Measurements from ENCODE around the gene PDLIM5.

Gene PDLIM5

DNA sequence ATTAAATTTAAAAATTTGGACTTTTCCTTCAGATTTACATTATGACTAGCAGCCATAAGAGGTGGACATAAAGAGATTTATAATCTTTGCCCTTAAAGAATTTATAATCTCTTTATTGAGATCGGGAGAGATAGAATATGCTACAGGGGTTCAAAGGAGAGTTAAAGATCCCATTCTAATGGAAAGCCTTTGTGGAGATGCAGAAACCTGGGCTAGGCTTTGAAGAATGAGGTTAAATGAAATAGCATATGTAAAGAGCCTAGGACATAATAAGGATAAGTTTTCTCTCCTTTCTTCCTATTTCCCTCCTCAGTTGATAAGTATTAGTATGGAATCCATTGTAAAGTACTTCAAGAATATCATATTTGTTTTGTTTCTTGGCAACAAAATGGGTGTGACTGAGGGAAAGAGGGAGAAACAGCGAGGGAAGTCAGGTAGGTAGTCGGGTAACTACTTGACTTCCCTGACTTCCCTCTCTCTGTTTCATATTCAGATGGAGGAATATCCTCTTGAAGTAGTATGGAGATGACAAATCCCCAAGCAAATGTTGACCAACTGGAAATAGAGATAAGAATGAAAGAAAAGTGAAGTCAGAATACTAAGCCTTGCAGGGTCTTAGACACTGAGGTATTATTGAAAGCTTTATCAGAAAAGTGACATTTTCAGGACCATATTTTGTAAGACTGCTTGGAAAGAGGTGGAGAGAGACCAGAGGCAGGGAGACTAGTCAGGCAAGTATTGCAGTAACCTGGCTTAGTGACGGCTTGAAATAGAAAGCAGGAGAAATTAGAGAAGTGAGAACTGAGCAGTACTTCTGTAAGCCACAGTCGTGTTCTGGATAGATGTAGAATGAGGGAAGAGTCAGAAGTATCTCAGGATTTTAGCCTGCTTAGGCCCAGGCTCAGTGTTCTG, 82.9 kb downstream of the PDLIM5 start:
- TF ChIP-seq, protein P1, sequence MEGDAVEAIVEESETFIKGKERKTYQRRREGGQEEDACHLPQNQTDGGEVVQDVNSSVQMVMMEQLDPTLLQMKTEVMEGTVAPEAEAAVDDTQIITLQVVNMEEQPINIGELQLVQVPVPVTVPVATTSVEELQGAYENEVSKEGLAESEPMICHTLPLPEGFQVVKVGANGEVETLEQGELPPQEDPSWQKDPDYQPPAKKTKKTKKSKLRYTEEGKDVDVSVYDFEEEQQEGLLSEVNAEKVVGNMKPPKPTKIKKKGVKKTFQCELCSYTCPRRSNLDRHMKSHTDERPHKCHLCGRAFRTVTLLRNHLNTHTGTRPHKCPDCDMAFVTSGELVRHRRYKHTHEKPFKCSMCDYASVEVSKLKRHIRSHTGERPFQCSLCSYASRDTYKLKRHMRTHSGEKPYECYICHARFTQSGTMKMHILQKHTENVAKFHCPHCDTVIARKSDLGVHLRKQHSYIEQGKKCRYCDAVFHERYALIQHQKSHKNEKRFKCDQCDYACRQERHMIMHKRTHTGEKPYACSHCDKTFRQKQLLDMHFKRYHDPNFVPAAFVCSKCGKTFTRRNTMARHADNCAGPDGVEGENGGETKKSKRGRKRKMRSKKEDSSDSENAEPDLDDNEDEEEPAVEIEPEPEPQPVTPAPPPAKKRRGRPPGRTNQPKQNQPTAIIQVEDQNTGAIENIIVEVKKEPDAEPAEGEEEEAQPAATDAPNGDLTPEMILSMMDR (IDR thresholded peaks at IDR 0.05; ENCODE audit: low read depth, low read length): no peak
- H3K4me3 ChIP-seq (ENCODE audit: low read depth, low read length): no peak overlapping the region

DNA sequence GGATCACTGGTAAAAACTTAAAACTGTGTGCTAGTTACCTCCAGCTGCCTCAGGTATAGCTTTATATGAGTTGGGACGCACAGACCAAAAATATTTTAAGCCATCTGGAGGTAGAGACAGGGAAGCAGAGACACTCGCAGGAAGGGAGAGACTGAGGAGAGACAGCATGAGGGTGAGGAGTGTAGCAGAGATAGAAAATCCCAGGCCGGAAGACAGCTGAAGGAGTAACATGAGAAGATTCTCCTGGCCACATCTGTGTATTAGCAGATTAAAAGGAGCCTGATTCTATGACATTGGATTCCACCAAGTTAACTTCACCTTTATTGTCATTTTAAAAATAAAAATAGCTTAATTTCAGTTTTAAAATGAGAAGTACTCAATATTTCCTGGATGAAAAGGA, 84.3 kb downstream of the PDLIM5 start:
- TF ChIP-seq, protein P1 (IDR thresholded peaks at IDR 0.05; ENCODE audit: low read depth, low read length): no peak
- no peak overlapping the region for H3K4me3 ChIP-seq (ENCODE audit: low read depth, low read length)

DNA sequence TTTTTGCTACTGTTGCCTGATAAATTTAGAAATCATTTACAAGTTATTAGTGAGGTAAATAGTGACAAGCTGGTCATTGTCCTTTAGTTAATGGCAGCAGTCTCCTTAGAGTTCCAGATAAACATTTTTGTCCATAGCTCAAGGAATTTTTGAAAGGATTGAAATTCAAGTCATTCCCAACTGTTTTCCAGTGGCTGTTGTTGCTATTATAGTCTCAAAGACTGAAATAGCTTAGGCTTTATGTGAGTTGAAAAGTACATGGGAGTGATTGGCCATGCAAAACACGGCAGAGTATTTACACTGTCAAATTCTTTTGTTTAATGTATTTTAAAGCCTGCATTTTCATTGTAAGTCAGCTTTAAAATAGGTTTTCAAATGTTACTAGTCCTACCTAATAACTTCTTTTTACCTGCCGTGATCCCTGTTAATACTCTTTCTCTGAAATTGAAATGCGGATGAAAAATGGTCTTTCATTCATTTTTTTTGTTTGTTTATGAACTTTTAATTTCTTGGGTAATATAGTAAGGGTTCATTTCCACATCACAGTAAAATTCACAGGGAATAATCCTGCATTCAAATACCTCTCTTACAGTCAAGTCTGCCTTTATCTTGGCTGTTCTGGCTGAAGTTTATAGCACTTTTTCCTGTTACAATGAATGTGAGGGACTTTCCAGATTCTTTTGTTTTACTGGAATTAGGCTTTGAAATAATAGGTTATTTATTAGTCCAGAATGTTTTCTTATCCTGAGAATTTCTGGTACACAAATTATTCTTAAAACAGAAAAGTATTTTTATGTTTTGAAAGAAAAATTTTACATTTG, 85.1 kb downstream of the PDLIM5 start:
- TF ChIP-seq, protein P1 (IDR thresholded peaks at IDR 0.05; ENCODE audit: low read depth, low read length): no peak
- no peak overlapping the region for H3K4me3 ChIP-seq (ENCODE audit: low read depth, low read length)

DNA sequence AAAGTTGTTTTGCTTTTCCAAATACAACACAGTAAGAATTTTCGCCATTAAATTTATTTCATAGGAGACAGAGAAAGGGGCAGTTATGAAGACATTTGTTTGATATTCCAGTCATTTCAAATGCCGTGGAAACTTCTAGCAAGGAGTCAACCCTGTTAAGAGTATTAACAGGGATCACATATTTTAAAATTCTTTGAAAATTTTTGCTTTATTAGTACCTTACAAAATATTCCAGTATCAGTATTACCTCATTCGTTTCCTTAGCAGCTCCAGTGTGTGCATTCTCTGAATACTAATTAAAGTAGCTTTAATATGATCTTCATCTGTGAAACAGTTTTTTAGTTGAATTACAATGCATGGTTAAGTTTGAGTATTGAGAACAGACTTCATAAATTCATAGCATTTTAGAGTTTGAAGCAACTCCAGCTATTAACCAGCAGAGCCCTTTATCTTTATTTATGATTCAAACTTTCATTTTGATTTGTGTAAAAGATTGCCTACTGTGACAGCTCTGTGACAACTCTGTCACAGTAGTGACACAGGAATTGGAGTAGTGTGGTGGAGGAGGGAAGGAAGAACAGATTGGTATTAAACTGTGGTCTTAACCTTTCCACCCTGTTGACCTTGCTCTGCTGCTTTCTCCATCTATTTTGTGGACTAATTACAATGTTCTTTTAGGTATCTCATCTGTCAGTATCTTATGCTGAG, 86.3 kb downstream of the PDLIM5 start:
- TF ChIP-seq, protein P1 (IDR thresholded peaks at IDR 0.05; ENCODE audit: low read depth, low read length): no peak
- no peak overlapping the region for H3K4me3 ChIP-seq (ENCODE audit: low read depth, low read length)

DNA sequence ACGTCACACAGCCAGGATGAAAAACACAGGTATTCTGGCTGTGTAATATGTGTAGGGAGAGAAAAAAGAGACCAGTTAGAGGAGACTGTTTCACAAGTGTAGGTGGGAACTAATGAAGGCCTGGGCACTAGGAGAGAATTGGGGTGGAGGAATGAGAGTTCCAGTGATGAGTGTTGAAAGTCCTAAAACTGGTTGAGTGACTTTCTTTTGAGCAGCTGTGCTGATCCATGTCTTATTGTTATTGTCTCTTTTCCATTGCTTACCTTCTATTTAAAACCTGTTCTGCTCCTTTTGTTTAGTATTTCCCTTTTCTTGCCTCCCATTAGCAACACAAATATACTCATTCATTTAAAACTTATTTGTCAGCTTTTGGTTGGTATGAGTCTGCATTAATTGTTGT, 88.7 kb downstream of the PDLIM5 start:
- no peak overlapping the region for H3K4me3 ChIP-seq (ENCODE audit: low read depth, low read length)

DNA sequence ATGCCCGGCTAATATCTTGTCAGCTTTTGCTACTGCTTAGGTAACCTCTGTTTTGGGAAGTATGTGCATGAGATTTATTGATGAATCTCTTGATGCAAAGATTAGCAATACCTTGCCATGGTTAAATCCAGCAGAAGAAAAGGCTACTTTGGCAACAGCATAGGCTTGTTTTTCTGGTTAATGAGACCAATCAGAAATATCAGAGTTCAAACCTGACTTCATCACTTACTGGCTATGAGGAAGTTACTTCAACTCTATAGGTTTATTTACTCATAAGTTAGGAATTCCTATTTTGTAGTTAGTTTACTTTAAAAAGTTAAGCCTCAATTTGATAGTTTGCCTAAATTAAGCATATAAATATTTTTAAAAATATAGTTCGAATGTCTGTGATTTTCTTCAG, 93.1 kb downstream of the PDLIM5 start:
- H3K4me3 ChIP-seq (ENCODE audit: low read depth, low read length): no peak overlapping the region
- TF ChIP-seq, protein P1 (IDR thresholded peaks at IDR 0.05; ENCODE audit: low read depth, low read length): no peak

More for the DNA sequence above, 88.7 kb downstream of the PDLIM5 start:
- TF ChIP-seq, protein P1 (IDR thresholded peaks at IDR 0.05; ENCODE audit: low read depth, low read length): no peak

All from WI38 (cell line).